NCI-H1048 (cell line): ENCODE results near the gene PSMD2.
"Not testable (repeated sequence)": the region's sequence is repeated elsewhere in the genome, so short reads cannot be mapped to it uniquely, and the experiment has no call there.

Experiments
- DNase-seq: peaks from one replicate; lab custom pipeline; 2025; lab: John Stamatoyannopoulos, UW

PSMD2 gene

GRCh38 chr3:184298759-184299487 is at the start of gene PSMD2:
Gene PSMD2 (plus strand): TSS chr3:184299241. CDS start chr3:184299267, 26 bp downstream.
- DNase-seq = peak; percentile 94

DNA sequence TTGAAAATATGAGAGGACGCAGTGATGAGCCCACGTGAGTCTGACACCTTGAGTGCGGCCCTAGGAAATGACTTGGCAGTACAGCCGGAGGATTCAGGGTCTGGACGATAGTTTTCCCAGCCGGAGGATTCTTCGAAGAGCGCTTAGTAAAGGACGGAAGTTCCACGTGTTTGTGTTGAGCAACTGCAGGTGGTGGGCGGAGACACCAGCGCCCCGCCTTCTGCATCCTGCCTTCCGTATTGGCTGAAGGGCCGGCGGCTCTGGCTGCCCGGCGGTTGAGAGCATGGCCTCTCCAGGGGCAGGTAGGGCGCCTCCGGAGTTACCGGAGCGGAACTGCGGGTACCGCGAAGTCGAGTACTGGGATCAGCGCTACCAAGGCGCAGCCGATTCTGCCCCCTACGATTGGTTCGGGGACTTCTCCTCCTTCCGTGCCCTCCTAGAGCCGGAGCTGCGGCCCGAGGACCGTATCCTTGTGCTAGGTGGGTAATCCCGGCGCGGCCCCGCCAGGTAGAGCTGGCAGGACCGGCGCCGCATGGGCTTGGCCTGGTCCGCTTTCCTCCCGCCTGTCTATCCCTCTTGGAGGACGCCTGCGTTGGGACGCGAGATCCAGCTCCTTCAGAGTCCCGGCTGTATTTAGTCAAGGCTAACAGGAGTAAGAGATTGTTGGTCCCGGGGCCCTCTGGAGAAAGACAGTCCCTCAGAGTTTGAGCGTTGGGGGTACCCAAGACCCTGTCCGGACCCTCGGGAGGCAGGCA is 49.5 kb upstream of the PSMD2 start, which contains the start of gene EEF1AKMT4:
EEF1AKMT4 (plus strand) TSS at position 261 of the 755 bp plus-strand sequence; CDS start at position 284, 23 bp downstream.
- peak; percentile 81 for DNase-seq

DNA sequence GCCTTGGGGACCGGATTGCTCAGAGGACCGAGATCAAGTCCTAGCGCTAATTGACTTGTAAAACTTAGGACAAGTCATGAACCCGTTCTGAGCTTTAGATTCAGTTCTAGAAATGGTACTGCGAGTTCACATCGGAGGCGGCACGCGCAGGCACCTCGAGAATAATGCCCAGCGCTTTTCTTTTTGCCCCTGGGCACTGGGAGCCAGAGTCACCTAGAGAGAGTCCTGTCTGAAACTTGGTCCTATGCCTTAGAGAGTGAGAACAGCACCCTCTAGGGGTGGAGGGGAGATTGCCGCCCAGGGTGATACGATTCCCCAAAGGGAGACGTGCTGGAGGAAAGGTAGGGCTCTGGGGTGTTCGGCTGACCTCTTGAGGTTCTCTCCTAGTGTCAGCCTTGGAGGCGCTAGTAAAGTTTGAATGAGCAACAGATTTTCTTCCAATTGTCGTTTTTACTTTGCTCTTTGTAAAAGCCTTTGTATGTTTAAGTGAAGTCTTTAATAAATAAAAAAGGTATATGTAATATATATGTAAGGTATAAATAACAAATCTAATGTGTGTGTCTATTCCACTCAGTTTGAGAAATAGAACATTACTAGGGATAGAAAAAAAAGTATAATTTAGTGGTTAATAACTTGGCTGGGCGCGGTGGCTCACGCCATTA is 48.7 kb upstream of the PSMD2 start:
- peak; percentile 88 for DNase-seq

DNA sequence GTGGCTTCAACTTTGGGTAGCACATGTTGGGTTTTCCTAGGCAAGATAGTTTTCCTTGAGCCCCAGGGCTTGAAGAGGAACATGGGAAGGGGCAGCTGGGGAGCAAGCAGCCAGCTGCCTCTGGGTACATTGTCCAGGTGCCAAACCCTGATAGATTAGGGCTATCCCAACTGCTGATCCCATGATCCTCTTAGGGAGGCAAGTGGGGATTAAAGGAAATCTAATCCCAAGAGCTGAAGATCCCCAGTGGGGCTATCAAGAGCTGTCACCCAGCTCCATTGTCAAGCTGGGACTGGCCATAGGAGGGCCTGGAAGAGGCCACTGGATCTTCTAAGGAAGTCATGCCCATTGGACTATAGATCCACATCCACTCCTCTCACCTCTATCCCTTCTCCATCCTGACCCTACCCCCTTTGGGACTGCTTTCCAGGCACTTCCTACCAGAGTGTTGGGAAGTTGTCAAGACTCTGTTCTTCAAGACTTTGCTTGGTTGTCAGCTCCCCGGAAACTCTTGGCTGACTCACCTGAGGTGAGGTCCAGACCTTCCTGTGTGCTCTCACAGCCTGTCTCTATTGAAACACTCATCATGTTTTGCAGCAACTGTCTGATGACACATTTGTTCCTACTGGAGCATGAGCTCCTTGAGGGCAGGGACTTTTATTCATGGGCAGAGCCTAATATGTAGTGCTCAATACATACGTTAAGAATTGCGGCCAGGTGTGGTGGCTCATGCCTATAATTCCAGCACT is 43.6 kb upstream of the PSMD2 start:
- no peak for DNase-seq

DNA sequence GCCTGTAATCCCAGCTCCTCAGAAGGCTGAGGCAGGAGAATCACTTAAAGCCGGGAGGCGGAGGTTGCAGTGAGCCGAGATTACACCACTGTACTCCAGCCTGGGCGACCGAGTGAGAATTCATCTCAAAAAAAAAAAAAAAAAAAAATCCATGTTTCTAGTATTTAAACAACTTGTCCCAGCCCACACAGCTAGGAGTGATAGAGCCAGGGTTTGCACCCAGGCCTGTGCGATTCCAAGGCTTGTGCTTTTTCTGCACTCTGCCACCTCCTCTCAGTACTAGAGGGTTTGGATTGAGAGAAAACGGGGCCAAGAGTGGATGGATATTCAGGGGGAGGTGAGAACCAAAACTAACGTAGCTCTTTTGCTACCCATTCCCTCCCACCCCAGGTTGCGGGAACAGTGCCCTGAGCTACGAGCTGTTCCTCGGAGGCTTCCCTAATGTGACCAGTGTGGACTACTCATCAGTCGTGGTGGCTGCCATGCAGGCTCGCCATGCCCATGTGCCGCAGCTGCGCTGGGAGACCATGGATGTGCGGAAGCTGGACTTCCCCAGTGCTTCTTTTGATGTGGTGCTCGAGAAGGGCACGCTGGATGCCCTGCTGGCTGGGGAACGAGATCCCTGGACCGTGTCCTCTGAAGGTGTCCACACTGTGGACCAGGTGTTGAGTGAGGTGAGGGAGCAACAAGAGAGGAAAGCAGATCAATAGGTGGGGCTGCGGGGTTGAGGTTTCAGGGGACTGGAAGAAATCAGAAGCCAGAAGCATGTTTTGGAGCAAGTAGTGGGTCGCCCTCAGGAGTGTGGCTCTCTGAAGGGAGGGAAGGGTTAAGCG is 41.7 kb upstream of the PSMD2 start:
- DNase-seq = no peak

DNA sequence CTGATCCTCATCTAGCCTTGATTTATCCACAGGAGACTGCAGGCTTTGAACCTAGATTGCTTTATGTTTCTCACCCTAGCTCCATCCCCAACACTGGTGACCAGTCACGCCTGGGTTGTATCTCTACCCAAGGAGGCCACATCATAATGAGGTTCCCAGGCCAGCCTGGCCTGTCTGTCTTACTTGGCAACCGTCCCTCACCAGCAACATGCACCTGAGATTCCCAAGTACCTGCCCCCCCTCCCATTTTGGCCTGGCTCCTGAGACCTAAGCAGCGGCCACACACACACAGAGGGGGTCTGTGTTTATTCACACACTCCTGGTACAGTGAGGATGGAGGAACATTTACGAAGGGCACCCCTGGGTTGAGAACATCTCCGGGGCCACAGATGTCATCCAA is 40.1 kb upstream of the PSMD2 start:
- no peak for DNase-seq

GRCh38 chr3:184259396-184259877 is 39.6 kb upstream of the PSMD2 start:
- no peak for DNase-seq

- DNase-seq = no peak
Measured at GRCh38 chr3:184259878-184260723, 38.9 kb upstream of the PSMD2 start.

DNA sequence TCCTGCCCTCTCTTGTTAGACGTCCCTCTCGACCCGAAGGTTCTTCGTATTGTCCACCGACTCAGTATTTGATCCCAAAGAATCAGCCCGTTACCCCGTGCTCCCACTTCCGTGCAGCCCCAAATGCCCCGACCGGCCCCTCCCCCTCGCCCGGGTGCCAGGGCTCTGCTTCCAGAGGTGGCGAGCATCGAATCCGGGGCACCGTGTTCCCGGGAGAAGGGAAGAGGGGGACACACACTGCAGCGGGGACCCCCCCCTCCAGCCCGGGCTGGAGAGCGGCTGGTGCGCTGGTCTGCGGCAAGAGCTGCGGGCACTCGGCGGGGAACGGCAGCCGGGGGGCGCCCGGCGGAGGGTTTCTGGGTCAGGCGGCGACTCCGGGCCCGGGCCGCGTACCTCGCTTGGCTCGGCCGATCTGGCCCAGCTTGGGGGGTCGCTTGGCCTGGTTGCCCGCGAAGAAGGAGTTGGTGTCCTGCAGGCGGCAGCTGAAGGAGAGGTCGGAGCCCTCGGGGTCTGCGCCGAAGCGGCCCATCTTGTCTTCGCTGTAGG is 38.2 kb upstream of the PSMD2 start:
- no peak for DNase-seq

GRCh38 chr3:184261270-184261853 is 37.7 kb upstream of the PSMD2 start, which contains the start of gene CAMK2N2:
Gene CAMK2N2 (minus strand): TSS chr3:184261553. CDS start chr3:184261285, 268 bp downstream.
- peak; percentile 51 for DNase-seq

DNA sequence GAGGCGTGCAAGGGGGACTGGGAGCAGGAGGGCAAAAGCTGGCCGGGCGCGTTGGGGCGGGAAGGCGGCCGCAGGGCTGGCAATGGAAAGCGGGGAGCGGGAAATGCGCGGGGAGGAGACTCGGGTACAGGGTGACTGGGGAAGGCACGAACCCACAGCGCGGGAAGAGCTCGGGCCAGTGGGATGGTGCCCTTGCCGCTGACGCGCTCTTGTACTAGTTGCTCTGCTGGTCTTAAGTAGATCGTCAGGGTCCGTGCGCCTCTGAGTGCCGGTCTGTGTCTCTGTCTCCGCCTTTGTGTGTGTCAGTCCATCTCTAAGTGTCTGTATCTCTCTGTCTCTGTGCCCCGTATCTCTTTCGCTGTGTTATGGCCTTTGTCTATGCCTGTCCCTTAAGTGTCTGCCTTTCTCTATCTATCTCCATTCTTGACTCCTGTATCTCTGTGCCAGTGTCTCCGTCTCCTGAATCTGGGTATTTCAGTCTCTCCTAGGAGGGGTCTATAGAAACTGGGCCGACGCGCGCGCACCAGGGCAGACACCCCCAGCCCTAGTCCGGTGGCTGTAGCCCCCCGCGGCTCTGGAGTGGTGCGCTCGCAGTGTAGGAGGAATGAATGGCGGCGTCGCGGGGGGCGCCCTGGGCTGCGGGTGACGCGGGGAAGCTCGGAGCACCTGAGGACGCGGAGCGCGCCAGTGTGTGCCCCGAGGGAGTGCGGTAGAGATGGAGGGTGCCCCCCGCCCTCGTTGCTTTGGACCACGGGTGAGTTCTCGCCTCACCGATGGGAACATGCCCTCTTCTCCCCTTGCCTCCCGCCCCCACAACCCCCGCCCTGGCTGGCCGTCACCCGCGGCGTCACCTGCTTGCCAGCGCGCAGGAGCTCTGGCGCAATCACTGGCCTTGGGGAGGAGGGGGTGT is 36.9 kb upstream of the PSMD2 start:
- no peak for DNase-seq

DNA sequence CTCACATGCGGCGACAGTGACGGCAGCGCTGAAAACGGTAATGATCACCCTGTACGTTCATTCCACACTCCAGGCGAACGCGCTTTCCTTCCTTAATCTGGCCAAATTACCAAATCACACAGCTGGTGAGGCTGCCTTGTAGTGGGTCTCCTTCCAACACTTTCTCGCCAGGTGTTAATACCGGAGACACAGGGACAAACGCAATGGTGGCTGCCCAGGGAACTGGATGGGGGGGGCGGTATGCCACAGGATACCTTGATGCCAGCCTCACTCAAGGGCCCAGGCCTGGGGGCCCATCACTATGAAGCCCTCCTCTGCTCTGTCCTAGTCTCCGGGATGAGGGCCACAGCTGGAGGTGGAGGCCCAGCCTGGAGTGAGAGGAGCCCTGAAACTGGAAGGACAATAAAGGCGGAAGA is 36.3 kb upstream of the PSMD2 start:
- DNase-seq = no peak

DNA sequence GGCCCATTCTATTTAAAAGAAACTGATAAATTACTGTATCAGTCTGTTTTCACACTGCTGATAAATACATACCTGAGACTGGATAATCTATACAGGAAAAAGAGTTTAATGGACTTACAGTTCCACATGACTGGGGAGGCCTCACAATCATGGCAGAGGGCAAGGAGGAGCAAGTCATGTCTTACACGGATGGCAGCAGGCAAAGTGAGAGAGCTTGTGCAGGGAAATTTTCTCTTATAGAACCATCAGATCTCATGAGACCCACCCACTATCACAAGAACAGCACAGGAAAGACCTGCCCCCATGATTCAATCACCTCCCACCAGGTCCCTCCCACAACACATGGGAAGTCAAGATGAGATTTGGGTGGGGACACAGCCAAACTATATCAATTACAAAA is 31.8 kb upstream of the PSMD2 start:
- not testable (repeated sequence) for DNase-seq

GRCh38 chr3:184272269-184272668 is 26.8 kb upstream of the PSMD2 start:
- no peak for DNase-seq

GRCh38 chr3:184275381-184275701 is 23.7 kb upstream of the PSMD2 start:
- DNase-seq = no peak

GRCh38 chr3:184275961-184276910 is 22.8 kb upstream of the PSMD2 start, which contains the start of gene ECE2:
Gene ECE2 (plus strand): TSS chr3:184276022. CDS start chr3:184276154, 132 bp downstream.
- DNase-seq = no peak

DNA sequence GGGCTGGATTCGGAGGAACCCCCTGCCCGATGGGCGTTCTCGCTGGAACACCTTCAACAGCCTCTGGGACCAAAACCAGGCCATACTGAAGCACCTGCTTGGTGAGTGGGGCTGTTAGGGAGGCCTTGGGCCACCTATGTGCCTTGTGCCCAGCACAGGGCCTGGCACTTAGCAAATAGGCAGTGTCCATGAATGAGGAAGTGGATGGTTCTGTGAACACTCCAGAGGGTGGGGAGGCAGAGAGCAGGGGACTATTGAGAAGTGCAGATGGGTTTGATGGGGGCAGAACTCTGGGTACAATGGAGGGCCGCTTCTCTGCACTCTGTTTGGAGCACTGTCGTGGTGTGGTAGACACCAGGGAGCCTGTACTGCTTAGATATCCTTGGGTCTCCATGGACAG is 21.7 kb upstream of the PSMD2 start:
- DNase-seq = no peak
